ENCODE data around the gene WDR86. TPM values are rescaled to one million over a fixed set of nuclear protein-coding genes. Genes with fewer than 3 reads are reported as not detected.

WDR86 gene
- total RNA-seq, 2 donors from 2014 or later: 0.33 to 1.6 TPM

GRCh38 chr7:151347200-151347599 lies 62.6 kb downstream of the WDR86 start:
- TF ChIP-seq, protein P1, sequence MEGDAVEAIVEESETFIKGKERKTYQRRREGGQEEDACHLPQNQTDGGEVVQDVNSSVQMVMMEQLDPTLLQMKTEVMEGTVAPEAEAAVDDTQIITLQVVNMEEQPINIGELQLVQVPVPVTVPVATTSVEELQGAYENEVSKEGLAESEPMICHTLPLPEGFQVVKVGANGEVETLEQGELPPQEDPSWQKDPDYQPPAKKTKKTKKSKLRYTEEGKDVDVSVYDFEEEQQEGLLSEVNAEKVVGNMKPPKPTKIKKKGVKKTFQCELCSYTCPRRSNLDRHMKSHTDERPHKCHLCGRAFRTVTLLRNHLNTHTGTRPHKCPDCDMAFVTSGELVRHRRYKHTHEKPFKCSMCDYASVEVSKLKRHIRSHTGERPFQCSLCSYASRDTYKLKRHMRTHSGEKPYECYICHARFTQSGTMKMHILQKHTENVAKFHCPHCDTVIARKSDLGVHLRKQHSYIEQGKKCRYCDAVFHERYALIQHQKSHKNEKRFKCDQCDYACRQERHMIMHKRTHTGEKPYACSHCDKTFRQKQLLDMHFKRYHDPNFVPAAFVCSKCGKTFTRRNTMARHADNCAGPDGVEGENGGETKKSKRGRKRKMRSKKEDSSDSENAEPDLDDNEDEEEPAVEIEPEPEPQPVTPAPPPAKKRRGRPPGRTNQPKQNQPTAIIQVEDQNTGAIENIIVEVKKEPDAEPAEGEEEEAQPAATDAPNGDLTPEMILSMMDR (IDR thresholded peaks at IDR 0.05): no peak
- Histone ChIP-seq H3K9me3 (no peaks in the 10 kb centered on the region), H3K27me3 (no peaks in the 10 kb centered on the region), H3K4me1 (peaks cover 0 to 30% of the 10 kb centered on the region in 2 donors), H3K36me3 (peaks cover 48% of the 10 kb centered on the region), H3K27ac (no peak overlapping the region), H3K4me3 (no peak overlapping the region)
- DNase-seq (ENCODE audit: low spot score): no peak

GRCh38 chr7:151346470-151346769 lies 63.4 kb downstream of the WDR86 start:
- DNase-seq (ENCODE audit: low spot score): no peak
- peaks cover 0 to 31% of the 10 kb centered on the region in 2 donors for H3K4me1 ChIP-seq
- H3K4me3 ChIP-seq: no peak overlapping the region
- H3K9me3 ChIP-seq: no peaks in the 10 kb centered on the region
- TF ChIP-seq, protein P1 (IDR thresholded peaks at IDR 0.05): no peak
- H3K27ac ChIP-seq: no peak overlapping the region
- peaks cover 40% of the 10 kb centered on the region for H3K36me3 ChIP-seq
- H3K27me3 ChIP-seq: no peaks in the 10 kb centered on the region

GRCh38 chr7:151345576-151346469 lies 64.0 kb downstream of the WDR86 start:
- Histone ChIP-seq H3K9me3 (no peaks in the 10 kb centered on the region), H3K27ac (peak overlapping the region in 1 of 2 donors; percentile 17), H3K4me3 (no peak overlapping the region), H3K36me3 (peaks cover 34% of the 10 kb centered on the region), H3K27me3 (no peaks in the 10 kb centered on the region), H3K4me1 (peaks cover 0 to 37% of the 10 kb centered on the region in 2 donors)
- TF ChIP-seq, protein P1 (IDR thresholded peaks at IDR 0.05): no peak
- no peak for DNase-seq (ENCODE audit: low spot score)

GRCh38 chr7:151343516-151343915 lies 66.3 kb downstream of the WDR86 start:
- no peak overlapping the region for H3K4me3 ChIP-seq
- H3K36me3 ChIP-seq: peaks cover 20% of the 10 kb centered on the region
- no peaks in the 10 kb centered on the region for H3K27me3 ChIP-seq
- no peaks in the 10 kb centered on the region for H3K9me3 ChIP-seq
- peaks cover 0 to 29% of the 10 kb centered on the region in 2 donors for H3K4me1 ChIP-seq
- no peak for DNase-seq (ENCODE audit: low spot score)
- TF ChIP-seq, protein P1 (IDR thresholded peaks at IDR 0.05): no peak
- H3K27ac ChIP-seq: no peak overlapping the region

DNA sequence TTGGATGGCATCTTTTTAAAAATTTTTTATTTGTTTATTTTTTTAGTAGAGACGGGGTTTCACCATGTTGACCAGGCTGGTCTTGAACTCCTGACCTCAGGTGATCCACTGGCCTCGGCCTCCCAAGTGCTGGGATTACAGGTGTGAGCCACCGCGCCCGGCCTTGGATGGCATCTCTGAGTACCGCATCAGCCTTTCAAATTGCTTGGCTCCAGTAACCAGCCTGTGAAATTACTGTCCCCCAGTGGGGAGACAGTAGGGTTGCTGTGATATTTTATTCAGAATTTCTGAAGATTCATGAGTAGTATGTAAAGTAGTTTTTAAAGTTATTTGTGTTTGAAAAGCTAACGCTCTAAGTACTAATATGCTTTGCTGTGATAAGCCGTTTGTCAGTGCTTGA lies 67.0 kb downstream of the WDR86 start:
- no peak for DNase-seq (ENCODE audit: low spot score)
- Histone ChIP-seq H3K27ac (peak overlapping the region in 1 of 2 donors; percentile 80), H3K27me3 (no peaks in the 10 kb centered on the region), H3K9me3 (no peaks in the 10 kb centered on the region), H3K4me3 (peak overlapping the region in 1 of 2 donors; percentile 99), H3K4me1 (peaks cover 0 to 29% of the 10 kb centered on the region in 2 donors), H3K36me3 (peaks cover 18% of the 10 kb centered on the region)
- TF ChIP-seq, protein P1 (IDR thresholded peaks at IDR 0.05): no peak
